ENCODE results near the gene SEMA3B.

DNA sequence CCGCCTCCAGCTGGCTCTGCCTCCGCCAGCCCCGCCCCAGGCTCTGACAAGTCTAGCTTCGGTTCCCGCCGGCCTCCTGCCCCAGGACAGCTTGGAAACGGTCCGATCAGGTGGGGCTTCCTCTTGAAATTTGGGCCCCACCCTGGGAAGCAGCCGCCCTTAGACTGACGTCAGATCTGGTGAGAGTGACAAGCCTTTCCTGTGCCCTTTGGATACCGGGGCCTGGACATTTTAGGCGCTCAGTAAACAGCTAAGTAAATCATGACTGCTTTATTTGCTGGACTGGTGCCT is 30.6 kb downstream of the SEMA3B start:
- TF ChIP-seq, protein P1, sequence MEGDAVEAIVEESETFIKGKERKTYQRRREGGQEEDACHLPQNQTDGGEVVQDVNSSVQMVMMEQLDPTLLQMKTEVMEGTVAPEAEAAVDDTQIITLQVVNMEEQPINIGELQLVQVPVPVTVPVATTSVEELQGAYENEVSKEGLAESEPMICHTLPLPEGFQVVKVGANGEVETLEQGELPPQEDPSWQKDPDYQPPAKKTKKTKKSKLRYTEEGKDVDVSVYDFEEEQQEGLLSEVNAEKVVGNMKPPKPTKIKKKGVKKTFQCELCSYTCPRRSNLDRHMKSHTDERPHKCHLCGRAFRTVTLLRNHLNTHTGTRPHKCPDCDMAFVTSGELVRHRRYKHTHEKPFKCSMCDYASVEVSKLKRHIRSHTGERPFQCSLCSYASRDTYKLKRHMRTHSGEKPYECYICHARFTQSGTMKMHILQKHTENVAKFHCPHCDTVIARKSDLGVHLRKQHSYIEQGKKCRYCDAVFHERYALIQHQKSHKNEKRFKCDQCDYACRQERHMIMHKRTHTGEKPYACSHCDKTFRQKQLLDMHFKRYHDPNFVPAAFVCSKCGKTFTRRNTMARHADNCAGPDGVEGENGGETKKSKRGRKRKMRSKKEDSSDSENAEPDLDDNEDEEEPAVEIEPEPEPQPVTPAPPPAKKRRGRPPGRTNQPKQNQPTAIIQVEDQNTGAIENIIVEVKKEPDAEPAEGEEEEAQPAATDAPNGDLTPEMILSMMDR (IDR thresholded peaks at IDR 0.05; ENCODE audit: low read length): no peak
- TF ChIP-seq EZH2 (optimal IDR thresholded peaks at IDR 0.05; ENCODE audit: low read depth, low read length): no peak
